ENCODE data around the gene TOR1A. TPM values are rescaled to one million over a fixed set of nuclear protein-coding genes. Genes with fewer than 3 reads are reported as not detected.
"Not testable (repeated sequence)": the region's sequence is repeated elsewhere in the genome, so short reads cannot be mapped to it uniquely, and the experiment has no call there.

The TOR1A gene
- polyA plus RNA-seq, 2 of the 4 experiments (the other 2 are of a cell fraction): 54.0 to 74.9 TPM

DNA sequence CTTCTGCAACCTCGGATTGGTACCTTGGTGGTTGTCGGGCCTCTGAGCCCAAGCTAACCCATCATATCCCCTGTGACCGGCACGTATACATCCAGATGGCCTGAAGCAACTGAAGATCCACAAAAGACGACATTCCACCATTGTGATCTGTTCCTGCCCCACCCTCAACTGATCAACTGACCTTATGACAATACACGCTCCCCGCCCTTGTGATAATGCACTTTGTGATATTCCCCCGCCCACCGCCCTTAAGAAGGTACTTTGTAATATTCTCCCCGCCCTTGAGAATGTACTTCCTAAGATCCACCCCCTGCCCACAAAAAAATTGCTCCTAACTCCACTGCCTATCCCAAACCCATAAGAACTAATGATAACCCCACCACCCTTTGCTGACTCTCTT is 37.5 kb downstream of the TOR1A start:
- ATAC-seq (no peak), FAIRE-seq (no peak), DNase-seq (ENCODE audit: low read depth in 1 of 2, low spot score in 1 of 2) (no peak)
- Histone ChIP-seq H3K4me3 (no peak overlapping the region), H3K27ac (no peak overlapping the region), H3K9me3 (no peaks in the 10 kb centered on the region), H3K4me1 (peaks cover 9% of the 10 kb centered on the region; the same call in 1 of the 3 replicates), H3K4me2 (no peak overlapping the region)
- WGBS (ENCODE audit: missing lambda C conversion rate): 70% methylated on average over 10 of the region's 10 CpGs
- TF ChIP-seq FOSL2 (IDR thresholded peaks at IDR 0.05) (no peak), FOSL2 (CRISPR knock-in tag; IDR thresholded peaks at IDR 0.05) (no peak), ZSCAN20 (CRISPR knock-in tag; IDR thresholded peaks at IDR 0.05) (no peak), NFE2L2 (conservative IDR thresholded peaks at IDR 0.05; ENCODE audit: low read length) (no peak), RAD21 (conservative IDR thresholded peaks at IDR 0.05 in 1 of 2, IDR thresholded peaks at IDR 0.05 in 1 of 2) (no peak), RCOR1 (IDR thresholded peaks at IDR 0.05; ENCODE audit: low read depth, low read length) (no peak), GATA3 (IDR thresholded peaks at IDR 0.05; ENCODE audit: borderline replicate concordance) (no peak), POLR2A (IDR thresholded peaks at IDR 0.05; ENCODE audit: low read length) (no peak), KDM5A (IDR thresholded peaks at IDR 0.05) (no peak), JUNB (IDR thresholded peaks at IDR 0.05) (no peak), TFCP2L1 (CRISPR knock-in tag; IDR thresholded peaks at IDR 0.05) (no peak), RNF2 (IDR thresholded peaks at IDR 0.05; ENCODE audit: borderline replicate concordance, low read depth) (no peak), USF2 (IDR thresholded peaks at IDR 0.05) (no peak)
- TF ChIP-seq, protein P1, sequence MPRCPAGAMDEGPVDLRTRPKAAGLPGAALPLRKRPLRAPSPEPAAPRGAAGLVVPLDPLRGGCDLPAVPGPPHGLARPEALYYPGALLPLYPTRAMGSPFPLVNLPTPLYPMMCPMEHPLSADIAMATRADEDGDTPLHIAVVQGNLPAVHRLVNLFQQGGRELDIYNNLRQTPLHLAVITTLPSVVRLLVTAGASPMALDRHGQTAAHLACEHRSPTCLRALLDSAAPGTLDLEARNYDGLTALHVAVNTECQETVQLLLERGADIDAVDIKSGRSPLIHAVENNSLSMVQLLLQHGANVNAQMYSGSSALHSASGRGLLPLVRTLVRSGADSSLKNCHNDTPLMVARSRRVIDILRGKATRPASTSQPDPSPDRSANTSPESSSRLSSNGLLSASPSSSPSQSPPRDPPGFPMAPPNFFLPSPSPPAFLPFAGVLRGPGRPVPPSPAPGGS (IDR thresholded peaks at IDR 0.05): no peak
- ChIA-PET CTCF (interaction anchor here (0.6 to 26.1 kb wide), 11 partner anchors 9 to 654 kb away, joined by 3 to 1179 read pairs (median 5); partner anchors contain the start of genes ASB6 and PTGES), POLR2A (no interaction called here)

DNA sequence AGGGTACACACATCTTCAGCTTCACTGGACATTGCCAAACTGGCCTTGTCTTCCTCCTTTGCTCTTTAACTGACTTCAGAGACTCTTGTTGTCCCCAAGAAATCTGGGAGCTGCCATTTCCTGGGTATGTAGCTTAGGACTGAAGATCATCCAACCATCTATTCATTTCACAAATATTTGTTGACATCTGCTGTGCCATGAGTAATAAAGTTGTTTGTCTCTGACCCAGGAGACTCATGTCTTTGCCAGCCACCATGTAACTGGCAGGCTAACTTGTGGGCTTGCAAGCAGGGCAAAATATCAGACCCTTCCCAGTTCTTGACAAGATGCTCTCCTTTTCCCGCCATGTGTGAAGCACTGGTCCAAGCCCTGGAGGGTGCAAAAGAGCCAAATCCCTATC is 38.1 kb downstream of the TOR1A start:
- no peak overlapping the region for H3K4me2 ChIP-seq
- H3K4me3 ChIP-seq: no peak overlapping the region
- POLR2A ChIA-PET: no interaction called here
- H3K9me3 ChIP-seq: no peaks in the 10 kb centered on the region
- ATAC-seq: no peak
- WGBS (ENCODE audit: missing lambda C conversion rate): 84% methylated on average over 1 of the region's 1 CpG
- TF ChIP-seq HDAC2 (IDR thresholded peaks at IDR 0.05): no peak
- no peak for TF ChIP-seq FOSB (CRISPR knock-in tag; IDR thresholded peaks at IDR 0.05)
- TF ChIP-seq, protein P2, sequence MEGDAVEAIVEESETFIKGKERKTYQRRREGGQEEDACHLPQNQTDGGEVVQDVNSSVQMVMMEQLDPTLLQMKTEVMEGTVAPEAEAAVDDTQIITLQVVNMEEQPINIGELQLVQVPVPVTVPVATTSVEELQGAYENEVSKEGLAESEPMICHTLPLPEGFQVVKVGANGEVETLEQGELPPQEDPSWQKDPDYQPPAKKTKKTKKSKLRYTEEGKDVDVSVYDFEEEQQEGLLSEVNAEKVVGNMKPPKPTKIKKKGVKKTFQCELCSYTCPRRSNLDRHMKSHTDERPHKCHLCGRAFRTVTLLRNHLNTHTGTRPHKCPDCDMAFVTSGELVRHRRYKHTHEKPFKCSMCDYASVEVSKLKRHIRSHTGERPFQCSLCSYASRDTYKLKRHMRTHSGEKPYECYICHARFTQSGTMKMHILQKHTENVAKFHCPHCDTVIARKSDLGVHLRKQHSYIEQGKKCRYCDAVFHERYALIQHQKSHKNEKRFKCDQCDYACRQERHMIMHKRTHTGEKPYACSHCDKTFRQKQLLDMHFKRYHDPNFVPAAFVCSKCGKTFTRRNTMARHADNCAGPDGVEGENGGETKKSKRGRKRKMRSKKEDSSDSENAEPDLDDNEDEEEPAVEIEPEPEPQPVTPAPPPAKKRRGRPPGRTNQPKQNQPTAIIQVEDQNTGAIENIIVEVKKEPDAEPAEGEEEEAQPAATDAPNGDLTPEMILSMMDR (IDR thresholded peaks at IDR 0.05): no peak
- no peak for TF ChIP-seq USF2 (IDR thresholded peaks at IDR 0.05)
- TF ChIP-seq KDM1A (IDR thresholded peaks at IDR 0.05; ENCODE audit: low read depth): no peak
- TF ChIP-seq, protein P3, sequence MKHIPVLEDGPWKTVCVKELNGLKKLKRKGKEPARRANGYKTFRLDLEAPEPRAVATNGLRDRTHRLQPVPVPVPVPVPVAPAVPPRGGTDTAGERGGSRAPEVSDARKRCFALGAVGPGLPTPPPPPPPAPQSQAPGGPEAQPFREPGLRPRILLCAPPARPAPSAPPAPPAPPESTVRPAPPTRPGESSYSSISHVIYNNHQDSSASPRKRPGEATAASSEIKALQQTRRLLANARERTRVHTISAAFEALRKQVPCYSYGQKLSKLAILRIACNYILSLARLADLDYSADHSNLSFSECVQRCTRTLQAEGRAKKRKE (CRISPR knock-in tag; IDR thresholded peaks at IDR 0.05; ENCODE audit: low read depth): no peak
- no peak for TF ChIP-seq SREBF2 (IDR thresholded peaks at IDR 0.05)
- TF ChIP-seq, protein P1 (IDR thresholded peaks at IDR 0.05): no peak
- TF ChIP-seq, protein P4, sequence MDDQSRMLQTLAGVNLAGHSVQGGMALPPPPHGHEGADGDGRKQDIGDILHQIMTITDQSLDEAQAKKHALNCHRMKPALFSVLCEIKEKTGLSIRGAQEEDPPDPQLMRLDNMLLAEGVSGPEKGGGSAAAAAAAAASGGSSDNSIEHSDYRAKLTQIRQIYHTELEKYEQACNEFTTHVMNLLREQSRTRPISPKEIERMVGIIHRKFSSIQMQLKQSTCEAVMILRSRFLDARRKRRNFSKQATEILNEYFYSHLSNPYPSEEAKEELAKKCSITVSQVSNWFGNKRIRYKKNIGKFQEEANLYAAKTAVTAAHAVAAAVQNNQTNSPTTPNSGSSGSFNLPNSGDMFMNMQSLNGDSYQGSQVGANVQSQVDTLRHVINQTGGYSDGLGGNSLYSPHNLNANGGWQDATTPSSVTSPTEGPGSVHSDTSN (IDR thresholded peaks at IDR 0.05): no peak
- TF ChIP-seq POLR2A (IDR thresholded peaks at IDR 0.05; ENCODE audit: low read length): no peak
- no peak for TF ChIP-seq RARB (CRISPR knock-in tag; IDR thresholded peaks at IDR 0.05)
- no peak for TF ChIP-seq ZNF302 (CRISPR knock-in tag; IDR thresholded peaks at IDR 0.05)
- TF ChIP-seq ZFP36 (IDR thresholded peaks at IDR 0.05; ENCODE audit: borderline replicate concordance, partially characterized antibody): no peak
- TF ChIP-seq FOXS1 (CRISPR knock-in tag; IDR thresholded peaks at IDR 0.05): no peak
- peaks cover 9% of the 10 kb centered on the region; the same call in 1 of the 3 replicates for H3K4me1 ChIP-seq
- CTCF ChIA-PET: interaction anchor here (0.9 to 26.1 kb wide), 9 partner anchors 9 to 655 kb away, joined by 3 to 1179 read pairs (median 5); partner anchors contain the start of genes ASB6 and PTGES
- FAIRE-seq: no peak
- no peak for DNase-seq (ENCODE audit: low read depth in 1 of 2, low spot score in 1 of 2)
- H3K27ac ChIP-seq: no peak overlapping the region

DNA sequence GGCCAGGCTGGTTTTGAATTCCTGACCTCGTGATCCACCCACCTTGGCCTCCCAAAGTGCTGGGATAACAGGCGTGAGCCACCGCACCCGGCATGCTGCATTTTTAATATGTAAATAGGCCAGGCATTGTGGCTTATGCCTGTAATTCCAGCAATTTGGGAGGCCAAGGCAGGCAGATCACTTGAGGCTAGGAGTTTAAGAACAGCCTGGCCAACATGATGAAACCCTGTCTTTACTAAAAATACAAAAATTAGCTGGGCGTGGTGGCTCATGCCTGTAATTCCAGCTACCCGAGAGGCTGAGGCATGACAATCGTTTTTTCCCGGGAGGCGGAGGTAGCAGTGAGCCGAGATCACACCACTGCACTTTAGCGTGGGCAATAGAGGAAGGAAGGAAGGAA is 39.0 kb downstream of the TOR1A start:
- H3K27ac ChIP-seq; H3K9me3 ChIP-seq; FAIRE-seq; H3K4me3 ChIP-seq; H3K4me2 ChIP-seq; POLR2A ChIA-PET; ATAC-seq; DNase-seq (ENCODE audit: low read depth in 1 of 2, low spot score in 1 of 2); H3K4me1 ChIP-seq: not testable (repeated sequence)
- WGBS (ENCODE audit: missing lambda C conversion rate): 58% methylated on average over 11 of the region's 11 CpGs
- CTCF ChIA-PET: interaction anchor here (1.2 to 26.1 kb wide), 15 partner anchors 8 to 654 kb away, joined by 3 to 1179 read pairs (median 9); partner anchors contain the start of genes ASB6 and PTGES

Data from A549 (cell line).